Measurements from ENCODE around the gene LIMK1. TPM values are rescaled to one million over a fixed set of nuclear protein-coding genes. Genes with fewer than 3 reads are reported as not detected.

LIMK1 gene
- total RNA-seq, 1 experiment from 2014 or later, result 56.3 TPM

DNA sequence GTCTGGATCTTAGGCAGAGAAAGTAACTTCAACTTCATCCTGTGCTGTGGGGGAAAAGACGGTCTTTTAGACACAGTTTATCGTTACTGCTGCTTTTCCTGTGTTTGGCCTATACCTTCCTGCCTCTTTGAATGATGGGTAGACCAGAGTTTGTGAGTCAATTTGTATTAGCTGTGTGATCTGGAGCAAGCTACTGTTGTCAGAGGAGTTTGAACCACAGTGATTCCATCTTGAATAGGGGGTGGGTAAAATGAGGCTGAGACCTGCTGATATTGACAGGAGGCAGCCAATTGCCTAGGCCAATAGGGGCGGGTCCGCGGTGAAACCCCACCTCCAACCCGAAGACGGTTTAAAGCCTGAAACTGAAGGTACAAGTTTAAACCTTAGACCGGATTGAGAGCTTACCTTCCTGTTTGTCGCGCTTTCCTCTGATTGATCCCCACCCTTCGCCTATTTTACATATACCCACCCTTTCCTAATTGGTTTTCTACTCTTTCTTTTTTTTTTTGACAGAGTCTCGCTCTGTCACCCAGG lies 54.8 kb downstream of the LIMK1 start (continued):
- TF ChIP-seq, protein P1, sequence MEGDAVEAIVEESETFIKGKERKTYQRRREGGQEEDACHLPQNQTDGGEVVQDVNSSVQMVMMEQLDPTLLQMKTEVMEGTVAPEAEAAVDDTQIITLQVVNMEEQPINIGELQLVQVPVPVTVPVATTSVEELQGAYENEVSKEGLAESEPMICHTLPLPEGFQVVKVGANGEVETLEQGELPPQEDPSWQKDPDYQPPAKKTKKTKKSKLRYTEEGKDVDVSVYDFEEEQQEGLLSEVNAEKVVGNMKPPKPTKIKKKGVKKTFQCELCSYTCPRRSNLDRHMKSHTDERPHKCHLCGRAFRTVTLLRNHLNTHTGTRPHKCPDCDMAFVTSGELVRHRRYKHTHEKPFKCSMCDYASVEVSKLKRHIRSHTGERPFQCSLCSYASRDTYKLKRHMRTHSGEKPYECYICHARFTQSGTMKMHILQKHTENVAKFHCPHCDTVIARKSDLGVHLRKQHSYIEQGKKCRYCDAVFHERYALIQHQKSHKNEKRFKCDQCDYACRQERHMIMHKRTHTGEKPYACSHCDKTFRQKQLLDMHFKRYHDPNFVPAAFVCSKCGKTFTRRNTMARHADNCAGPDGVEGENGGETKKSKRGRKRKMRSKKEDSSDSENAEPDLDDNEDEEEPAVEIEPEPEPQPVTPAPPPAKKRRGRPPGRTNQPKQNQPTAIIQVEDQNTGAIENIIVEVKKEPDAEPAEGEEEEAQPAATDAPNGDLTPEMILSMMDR (IDR thresholded peaks at IDR 0.05 in 2 of 3, conservative IDR thresholded peaks at IDR 0.05 in 1 of 3; ENCODE audit: borderline replicate concordance in 1 of 3, insufficient read depth in 1 of 3, low read depth in 2 of 3, low read length in 2 of 3), result no peak
- no peak for TF ChIP-seq SIN3A (IDR thresholded peaks at IDR 0.05; ENCODE audit: low read depth)
- TF ChIP-seq TCF7L2 (IDR thresholded peaks at IDR 0.05; ENCODE audit: borderline replicate concordance, extremely low read depth, insufficient read depth, insufficient read length), result no peak
- TF ChIP-seq, protein P2, sequence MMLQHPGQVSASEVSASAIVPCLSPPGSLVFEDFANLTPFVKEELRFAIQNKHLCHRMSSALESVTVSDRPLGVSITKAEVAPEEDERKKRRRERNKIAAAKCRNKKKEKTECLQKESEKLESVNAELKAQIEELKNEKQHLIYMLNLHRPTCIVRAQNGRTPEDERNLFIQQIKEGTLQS (IDR thresholded peaks at IDR 0.05), result no peak
- TF ChIP-seq YY1 (IDR thresholded peaks at IDR 0.05; ENCODE audit: extremely low read depth, insufficient replicate concordance, low read depth, low read length), result no peak
- no peak for TF ChIP-seq SP1 (IDR thresholded peaks at IDR 0.05; ENCODE audit: low read depth)
- TF ChIP-seq POLR2AphosphoS5 (IDR thresholded peaks at IDR 0.05; ENCODE audit: low read depth, low read length), result no peak
- no peak for TF ChIP-seq RAD21 (IDR thresholded peaks at IDR 0.05; ENCODE audit: low read depth)
- TF ChIP-seq ELF1 (IDR thresholded peaks at IDR 0.05; ENCODE audit: borderline replicate concordance, low read depth), result no peak
- no peak for TF ChIP-seq POLR2A (IDR thresholded peaks at IDR 0.05; ENCODE audit: borderline replicate concordance, extremely low read depth, insufficient read depth, insufficient read length)

DNA sequence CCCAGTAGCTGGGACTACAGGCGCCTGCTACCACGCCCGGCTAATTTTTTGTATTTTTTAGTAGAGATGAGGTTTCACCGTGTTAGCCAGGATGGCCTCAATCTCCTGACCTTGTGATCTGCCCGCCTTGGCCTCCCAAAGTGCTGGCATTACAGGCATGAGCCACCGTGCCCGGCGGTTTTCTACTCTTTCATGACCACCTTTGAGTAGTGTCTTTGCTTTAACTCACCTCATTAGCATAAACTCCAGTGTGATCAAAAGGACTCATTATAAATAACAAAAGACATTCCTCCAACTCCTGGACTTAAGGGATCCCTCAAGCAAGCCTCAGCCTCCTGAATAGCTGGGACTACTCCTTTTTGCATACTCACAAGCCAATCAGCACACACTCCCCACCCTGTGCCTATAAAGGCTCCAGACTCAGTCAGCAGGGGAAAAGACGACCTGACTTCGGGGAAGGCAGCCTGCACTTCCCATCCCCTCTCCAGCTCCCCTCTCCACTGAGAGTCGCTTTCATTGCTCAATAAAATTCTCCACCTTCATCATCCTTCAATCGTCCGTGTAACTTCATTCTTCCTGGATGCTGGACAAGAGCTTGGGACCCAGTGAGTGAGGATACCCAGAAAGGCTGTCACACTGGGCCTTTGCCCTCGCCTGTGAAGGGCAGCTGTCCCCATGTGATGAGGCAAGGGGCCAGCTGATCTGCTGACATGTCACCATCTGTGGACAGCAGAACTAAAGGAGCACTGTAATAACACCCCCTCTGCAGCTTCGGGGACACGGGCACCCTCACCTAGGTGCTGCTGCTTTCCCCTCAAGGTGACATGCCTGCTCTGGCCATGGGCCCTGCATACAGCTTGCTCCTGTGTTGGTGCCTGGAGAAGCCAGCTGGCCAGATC lies 55.6 kb downstream of the LIMK1 start:
- H2AFZ ChIP-seq (ENCODE audit: low read depth, low read length, poor library complexity, severe bottlenecking), result no peak overlapping the region
- H3K27ac ChIP-seq (ENCODE audit: low read depth, low read length), result no peak overlapping the region
- BruUV-seq (replicated peaks), result no TSS peak
- H3K9me3 ChIP-seq (ENCODE audit: control insufficient read depth in 1 of 2, insufficient read depth in 1 of 2, low read depth in 1 of 2, low read length in 2 of 2), result no peaks in the 10 kb centered on the region
- RAD21 ChIA-PET (ENCODE audit: low non-redundant PET in 1 of 2, low total read pairs in 2 of 2, uncharacterized antibody in 2 of 2, unreplicated experiment in 2 of 2), result no interaction called here
- CTCF ChIA-PET, result interaction anchor here (1.0 kb wide), 1 partner anchor 44 kb away, joined by 3 read pairs; no protein-coding TSS in a partner anchor
- intact Hi-C loops (cut with micrococcal nuclease), result no loop called here
- no peaks in the 10 kb centered on the region for H3K79me2 ChIP-seq (ENCODE audit: insufficient read depth, low read length)
- ATAC-seq (no peak), DNase-seq (ENCODE audit: low read depth, low spot score) (no peak)
- no peaks in the 10 kb centered on the region for H3K36me3 ChIP-seq (ENCODE audit: control insufficient read depth in 1 of 2, insufficient read depth in 2 of 2, low read length in 2 of 2)
- peaks cover 22 to 48% of the 10 kb centered on the region in 2 experiments for H3K4me1 ChIP-seq (ENCODE audit: control insufficient read depth in 1 of 2, insufficient read depth in 2 of 2, low read length in 2 of 2)
- no peak overlapping the region for H3K4me3 ChIP-seq (replicated peaks in 1 of 2; ENCODE audit: low read depth in 1 of 2, low read length in 2 of 2)
- H3K27me3 ChIP-seq (ENCODE audit: insufficient read depth, low read length), result no peaks in the 10 kb centered on the region
- no peak for TF ChIP-seq CBX3 (IDR thresholded peaks at IDR 0.05; ENCODE audit: low read depth)
- TF ChIP-seq EGR1 (IDR thresholded peaks at IDR 0.05; ENCODE audit: low read depth), result no peak
- TF ChIP-seq JUND (IDR thresholded peaks at IDR 0.05), result no peak
- H3K9me2 ChIP-seq (ENCODE audit: insufficient read depth), result no peaks in the 10 kb centered on the region
- no peak overlapping the region for H3K4me2 ChIP-seq (ENCODE audit: low read length)
- POLR2A ChIA-PET, result no interaction called here
- no peaks in the 10 kb centered on the region for H4K20me1 ChIP-seq (ENCODE audit: insufficient read depth)
- H3K9ac ChIP-seq (ENCODE audit: low read length), result no peak overlapping the region

Measured in HCT116 (cell line).